KMS-11 (cell line): ENCODE data around the gene DHX36.

ENCODE experiments used
- H2AFZ ChIP-seq: fragments of 200-600 bp; sonication (generic); 2 replicates; pipeline ENCODE4 v1.6.1; 2016; ENCODE audit warnings: antibody characterized with exemption, mixed run types, low read depth
- H3K27ac ChIP-seq: fragments of 200-600 bp; sonication (generic); 2 replicates; pipeline ENCODE4 v1.6.1; 2016; ENCODE audit warnings: mild to moderate bottlenecking, mixed run types
- H3K27me3 ChIP-seq: fragments of 200-600 bp; sonication (generic); 2 replicates; pipeline ENCODE4 v1.6.1; 2017; ENCODE audit warnings: mild to moderate bottlenecking, low read depth, mixed run types, moderate library complexity; ENCODE audit not compliant: insufficient read depth
- H3K36me3 ChIP-seq: fragments of 200-600 bp; sonication (generic); 2 replicates; pipeline ENCODE4 v1.6.1; 2017; ENCODE audit warnings: mild to moderate bottlenecking, mixed run types; ENCODE audit not compliant: insufficient read depth
- H3K4me1 ChIP-seq: fragments of 200-600 bp; sonication (generic); 2 replicates; pipeline ENCODE4 v1.6.1; 2016; ENCODE audit warnings: mild to moderate bottlenecking, low read depth, mixed run types; ENCODE audit not compliant: poor library complexity, severe bottlenecking
- H3K4me2 ChIP-seq: fragments of 200-600 bp; sonication (generic); 2 replicates; pipeline ENCODE4 v1.7.0; 2016; ENCODE audit warnings: mild to moderate bottlenecking, mixed run types
- H3K4me3 ChIP-seq: fragments of 200-600 bp; sonication (generic); IDR thresholded peaks from 2 replicates; pipeline ENCODE4 v1.6.1; 2017; ENCODE audit warnings: low read depth, low read length, mixed read lengths; ENCODE audit not compliant: insufficient read depth
- H3K79me2 ChIP-seq: fragments of 200-600 bp; sonication (generic); 2 replicates; pipeline ENCODE4 v1.6.1; 2016; ENCODE audit warnings: low read depth, mixed run types; ENCODE audit not compliant: insufficient read depth
- H3K9ac ChIP-seq: fragments of 200-600 bp; sonication (generic); 2 replicates; pipeline ENCODE4 v1.6.1; 2016; ENCODE audit warnings: mild to moderate bottlenecking, mixed run types
- H4K20me1 ChIP-seq: fragments of 200-600 bp; sonication (generic); 2 replicates; pipeline ENCODE4 v1.6.1; 2016; ENCODE audit warnings: mild to moderate bottlenecking, mixed run types; ENCODE audit not compliant: insufficient read depth
- CTCF ChIP-seq: fragments of 200-600 bp; sonication (generic); conservative IDR thresholded peaks from 2 replicates; pipeline ENCODE4 v1.6.1; 2017; ENCODE audit warnings: low read depth, mild to moderate bottlenecking, antibody characterized with exemption, low read length, moderate library complexity, mixed read lengths

DHX36 gene

DNA sequence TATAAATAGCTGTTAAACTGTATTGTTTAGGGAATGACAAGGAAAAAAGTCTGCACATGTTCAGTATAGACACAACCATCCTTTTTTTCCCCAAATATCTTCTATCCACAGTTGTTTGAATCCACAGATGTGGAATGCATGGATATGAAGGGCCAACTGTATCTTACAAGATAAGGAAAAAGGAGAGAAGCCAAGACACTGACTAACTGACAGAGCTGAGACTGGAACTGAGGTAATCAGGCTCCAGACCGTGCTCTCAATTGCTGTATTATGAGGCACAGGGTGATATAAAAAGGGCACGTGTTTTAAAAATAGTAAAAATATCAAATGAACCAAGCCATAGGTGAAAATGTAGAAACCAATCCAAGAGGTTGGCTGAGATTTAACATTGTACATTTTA, 49.0 kb downstream of the DHX36 start:
- no peak overlapping the region for H3K27ac ChIP-seq
- no peak for TF ChIP-seq CTCF
- H3K36me3 ChIP-seq: no peaks in the 10 kb centered on the region; the same call in 1 of the 2 replicates

DNA sequence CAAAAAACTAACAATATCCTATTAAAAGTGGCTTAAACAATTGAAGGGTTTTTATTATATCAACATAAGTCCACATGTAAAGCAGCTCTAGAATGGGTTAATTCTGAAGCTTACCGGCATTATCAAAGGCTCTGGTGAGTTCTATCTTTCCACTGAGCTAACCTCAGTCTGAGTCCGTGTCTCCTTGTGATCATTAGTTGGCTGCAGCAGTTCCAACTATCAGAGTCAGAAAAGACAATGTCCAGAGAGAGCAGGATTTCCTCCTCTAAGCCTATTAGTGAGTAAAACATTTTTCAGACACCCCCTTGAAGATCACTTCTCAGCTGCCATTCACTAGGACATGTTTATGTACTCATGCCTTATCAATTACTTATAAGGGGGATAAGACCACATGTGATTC, 49.9 kb downstream of the DHX36 start:
- H2AFZ ChIP-seq: no peak overlapping the region
- no peaks in the 10 kb centered on the region for H4K20me1 ChIP-seq
- no peak overlapping the region for H3K9ac ChIP-seq
- no peaks in the 10 kb centered on the region; the same call in none of the 2 replicates for H3K36me3 ChIP-seq
- no peak for TF ChIP-seq CTCF
- H3K79me2 ChIP-seq: no peaks in the 10 kb centered on the region
- H3K4me3 ChIP-seq: no peak overlapping the region
- no peaks in the 10 kb centered on the region for H3K27me3 ChIP-seq
- no peaks in the 10 kb centered on the region for H3K4me1 ChIP-seq
- H3K4me2 ChIP-seq: no peak overlapping the region
- H3K27ac ChIP-seq: no peak overlapping the region

More for the DNA sequence above, 49.0 kb downstream of the DHX36 start:
- no peaks in the 10 kb centered on the region for H3K4me1 ChIP-seq
- H3K4me3 ChIP-seq: no peak overlapping the region
- no peaks in the 10 kb centered on the region for H4K20me1 ChIP-seq
- H3K9ac ChIP-seq: no peak overlapping the region
- H3K4me2 ChIP-seq: no peak overlapping the region
- no peaks in the 10 kb centered on the region for H3K27me3 ChIP-seq
- H2AFZ ChIP-seq: no peak overlapping the region
- H3K79me2 ChIP-seq: no peaks in the 10 kb centered on the region

DNA sequence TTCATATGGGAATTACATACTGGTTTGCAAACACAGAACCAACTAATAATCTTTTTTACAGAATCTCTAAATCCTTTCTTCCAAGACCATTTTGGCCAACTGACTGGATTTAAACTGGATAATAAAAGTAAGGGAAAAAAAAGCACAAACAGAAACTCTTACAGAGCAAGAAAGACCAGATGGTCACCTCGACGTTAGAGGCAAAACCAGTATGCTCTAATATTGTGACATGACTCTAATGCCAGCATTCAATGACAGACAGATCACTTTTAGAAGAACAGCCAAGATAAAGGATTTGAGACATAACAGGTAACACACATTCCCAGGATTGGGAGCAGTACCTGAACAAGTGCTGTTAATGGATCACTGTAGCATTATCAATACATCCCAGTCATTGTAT, 50.9 kb downstream of the DHX36 start:
- Histone ChIP-seq H4K20me1 (no peaks in the 10 kb centered on the region), H3K36me3 (no peaks in the 10 kb centered on the region; the same call in none of the 2 replicates), H3K4me1 (no peaks in the 10 kb centered on the region), H3K27ac (no peak overlapping the region), H3K79me2 (no peaks in the 10 kb centered on the region), H3K4me3 (no peak overlapping the region), H2AFZ (no peak overlapping the region), H3K27me3 (no peaks in the 10 kb centered on the region), H3K9ac (no peak overlapping the region), H3K4me2 (no peak overlapping the region)
- TF ChIP-seq CTCF: no peak

GRCh38 chr3:154254527-154254926, 69.8 kb downstream of the DHX36 start:
- Histone ChIP-seq H2AFZ (no peak overlapping the region), H3K4me3 (no peak overlapping the region), H3K27ac (no peak overlapping the region), H3K4me1 (peaks cover 5% of the 10 kb centered on the region), H3K9ac (no peak overlapping the region), H3K36me3 (peaks cover 5% of the 10 kb centered on the region; the same call in 1 of the 2 replicates), H3K4me2 (no peak overlapping the region), H3K27me3 (no peaks in the 10 kb centered on the region), H3K79me2 (no peaks in the 10 kb centered on the region), H4K20me1 (no peaks in the 10 kb centered on the region)
- no peak for TF ChIP-seq CTCF
